Osteoblast (primary cell): ENCODE measurements around the gene SLX9. TPM values are rescaled to one million over a fixed set of nuclear protein-coding genes. Genes with fewer than 3 reads are reported as not detected.

Experiments used
- DNase-seq: peaks from one replicate; pipeline ENCODE4 v3.0.0; 2011; ENCODE audit warnings: low spot score, mixed read lengths; ENCODE audit not compliant: insufficient read length; ENCODE audit errors: missing footprints
- H2AFZ ChIP-seq: 2 replicates; pipeline ENCODE4 v1.6.0; 2011; ENCODE audit warnings: mild to moderate bottlenecking, low read length
- H3K27ac ChIP-seq: 2 replicates; pipeline ENCODE4 v1.5.1; 2011; ENCODE audit warnings: mild to moderate bottlenecking, low read depth, low read length, moderate library complexity
- H3K27me3 ChIP-seq: 2 replicates; pipeline ENCODE4 v1.6.0; 2012; ENCODE audit warnings: mild to moderate bottlenecking, control low read depth, inconsistent platforms, low read length, moderate library complexity; ENCODE audit not compliant: insufficient read depth
- H3K36me3 ChIP-seq: 2 replicates; pipeline ENCODE4 v1.5.1; 2011; ENCODE audit warnings: mild to moderate bottlenecking, low read length, control low read depth, moderate library complexity; ENCODE audit not compliant: insufficient read depth
- H3K4me1 ChIP-seq: 2 replicates; pipeline ENCODE4 v1.5.1; 2011; ENCODE audit warnings: mild to moderate bottlenecking, low read length, control low read depth, moderate library complexity; ENCODE audit not compliant: insufficient read depth
- H3K4me2 ChIP-seq: 2 replicates; pipeline ENCODE4 v1.6.0; 2011; ENCODE audit warnings: mild to moderate bottlenecking, low read length; ENCODE audit not compliant: insufficient read depth
- H3K4me3 ChIP-seq: fragments of 200-600 bp; sonication (generic); 3 replicates; pipeline ENCODE4 v1.5.1; 2012; ENCODE audit warnings: mild to moderate bottlenecking, low read length, inconsistent platforms; ENCODE audit not compliant: insufficient read depth
- H3K79me2 ChIP-seq: 2 replicates; pipeline ENCODE4 v1.6.0; 2012; ENCODE audit warnings: mild to moderate bottlenecking, low read length, control low read depth, inconsistent platforms; ENCODE audit not compliant: insufficient read depth
- H3K9me3 ChIP-seq: 2 replicates; pipeline ENCODE4 v1.5.1; 2011; ENCODE audit warnings: low read depth, low read length, control low read depth
- H4K20me1 ChIP-seq: 2 replicates; pipeline ENCODE4 v1.6.0; 2012; ENCODE audit warnings: mild to moderate bottlenecking, low read length, control low read depth; ENCODE audit not compliant: insufficient read depth
- total RNA-seq: library from RNA; depleted of rRNA; stranded (reverse); fragments of >200 nt; gene quantifications from 2 replicates; pipeline ENCODE4 v1.2.3, GENCODE V29; 2012
- TF ChIP-seq, protein P1 (sequence below): IDR thresholded peaks from 2 replicates; pipeline ENCODE4 v1.5.1; 2011; ENCODE audit warnings: mild to moderate bottlenecking, low read depth, low read length, moderate library complexity; ENCODE audit errors: extremely low read depth

The SLX9 gene
- total RNA-seq, 1 donor = 9.4 TPM

DNA sequence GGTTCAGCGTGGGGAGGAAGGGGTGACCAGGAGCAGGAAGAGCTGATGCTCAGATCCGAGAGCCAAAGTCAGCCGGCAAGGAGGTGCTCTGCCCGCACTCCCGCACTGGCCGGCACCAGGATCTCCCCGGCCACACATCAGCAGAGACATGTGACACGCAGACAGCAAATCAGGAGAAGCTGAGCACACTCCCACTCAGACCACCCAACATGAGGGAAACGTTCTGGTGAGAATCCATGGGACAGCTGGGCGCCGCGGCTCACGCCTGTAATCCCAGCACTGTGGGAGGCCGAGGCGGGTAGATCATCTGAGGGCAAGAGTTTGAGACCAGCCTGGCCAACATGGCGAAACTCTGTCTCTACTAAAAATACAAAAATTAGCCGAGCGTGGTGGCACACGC is 47.7 kb upstream of the SLX9 start:
- TF ChIP-seq, protein P1, sequence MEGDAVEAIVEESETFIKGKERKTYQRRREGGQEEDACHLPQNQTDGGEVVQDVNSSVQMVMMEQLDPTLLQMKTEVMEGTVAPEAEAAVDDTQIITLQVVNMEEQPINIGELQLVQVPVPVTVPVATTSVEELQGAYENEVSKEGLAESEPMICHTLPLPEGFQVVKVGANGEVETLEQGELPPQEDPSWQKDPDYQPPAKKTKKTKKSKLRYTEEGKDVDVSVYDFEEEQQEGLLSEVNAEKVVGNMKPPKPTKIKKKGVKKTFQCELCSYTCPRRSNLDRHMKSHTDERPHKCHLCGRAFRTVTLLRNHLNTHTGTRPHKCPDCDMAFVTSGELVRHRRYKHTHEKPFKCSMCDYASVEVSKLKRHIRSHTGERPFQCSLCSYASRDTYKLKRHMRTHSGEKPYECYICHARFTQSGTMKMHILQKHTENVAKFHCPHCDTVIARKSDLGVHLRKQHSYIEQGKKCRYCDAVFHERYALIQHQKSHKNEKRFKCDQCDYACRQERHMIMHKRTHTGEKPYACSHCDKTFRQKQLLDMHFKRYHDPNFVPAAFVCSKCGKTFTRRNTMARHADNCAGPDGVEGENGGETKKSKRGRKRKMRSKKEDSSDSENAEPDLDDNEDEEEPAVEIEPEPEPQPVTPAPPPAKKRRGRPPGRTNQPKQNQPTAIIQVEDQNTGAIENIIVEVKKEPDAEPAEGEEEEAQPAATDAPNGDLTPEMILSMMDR = no peak
- Histone ChIP-seq H3K4me2 (no peak overlapping the region), H2AFZ (no peak overlapping the region), H3K27ac (no peak overlapping the region), H3K36me3 (no peaks in the 10 kb centered on the region), H3K4me3 (no peak overlapping the region), H3K79me2 (no peaks in the 10 kb centered on the region), H3K27me3 (peaks cover 7% of the 10 kb centered on the region), H4K20me1 (no peaks in the 10 kb centered on the region), H3K9me3 (no peaks in the 10 kb centered on the region), H3K4me1 (no peaks in the 10 kb centered on the region)
- no peak for DNase-seq

DNA sequence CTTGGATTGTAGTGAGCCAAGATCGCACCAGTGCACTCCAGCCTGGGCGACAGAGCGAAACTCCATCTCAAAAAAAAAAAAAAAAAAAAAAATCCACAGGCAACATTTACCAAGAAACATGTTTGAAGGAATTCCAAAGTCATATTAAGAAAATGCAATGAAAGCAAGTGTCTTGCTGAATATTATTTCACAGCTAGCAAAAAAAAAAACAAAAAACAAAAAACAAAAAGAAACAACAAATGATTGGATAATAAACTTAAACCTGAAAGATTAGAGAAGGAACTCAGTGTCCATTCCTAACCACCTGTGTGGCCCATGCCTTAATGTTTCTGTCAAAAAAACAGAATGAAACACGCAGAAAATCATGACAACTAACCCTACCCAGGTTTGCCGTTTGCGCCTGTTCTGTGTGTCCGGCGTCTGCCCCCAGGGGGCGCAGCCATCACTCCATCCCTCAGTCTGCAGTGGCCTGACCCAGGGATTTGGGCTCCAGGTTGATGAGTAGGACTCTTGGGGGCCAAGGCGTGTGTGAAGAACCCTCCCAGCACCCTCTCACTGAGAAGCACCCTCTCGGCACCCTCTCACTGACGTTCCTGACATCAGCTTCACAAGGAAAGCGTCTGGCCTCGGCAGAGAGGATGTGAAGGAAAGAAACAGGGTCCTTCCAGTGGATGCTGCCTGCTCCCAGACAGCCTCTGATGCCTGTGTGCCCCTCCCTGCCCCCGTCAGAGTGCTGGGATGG is 47.1 kb upstream of the SLX9 start:
- Histone ChIP-seq H3K27me3 (peaks cover 7% of the 10 kb centered on the region), H3K9me3 (no peaks in the 10 kb centered on the region), H3K79me2 (no peaks in the 10 kb centered on the region), H3K36me3 (no peaks in the 10 kb centered on the region), H3K27ac (no peak overlapping the region), H3K4me1 (no peaks in the 10 kb centered on the region), H2AFZ (no peak overlapping the region), H3K4me3 (no peak overlapping the region), H4K20me1 (no peaks in the 10 kb centered on the region), H3K4me2 (no peak overlapping the region)
- DNase-seq = peak; percentile 97
- TF ChIP-seq, protein P1 = peak; percentile 91

DNA sequence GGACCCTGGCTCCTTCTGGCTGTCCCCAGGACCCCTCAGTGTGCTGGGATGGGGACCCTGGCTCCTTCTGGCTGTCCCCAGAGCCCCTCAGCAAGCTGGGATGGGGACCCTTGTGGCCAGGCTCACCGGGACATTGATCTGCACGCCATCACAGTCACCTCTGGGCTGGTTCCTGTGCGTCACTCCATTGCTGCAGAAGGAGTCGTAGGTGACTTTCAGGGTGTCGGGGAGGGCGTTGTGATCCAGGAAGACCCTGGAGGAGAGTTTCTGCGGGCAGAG is 46.6 kb upstream of the SLX9 start:
- Histone ChIP-seq H4K20me1 (no peaks in the 10 kb centered on the region), H3K27me3 (peaks cover 7% of the 10 kb centered on the region), H3K36me3 (no peaks in the 10 kb centered on the region), H3K4me2 (no peak overlapping the region), H2AFZ (no peak overlapping the region), H3K4me3 (no peak overlapping the region), H3K79me2 (no peaks in the 10 kb centered on the region), H3K27ac (no peak overlapping the region), H3K4me1 (no peaks in the 10 kb centered on the region), H3K9me3 (no peaks in the 10 kb centered on the region)
- TF ChIP-seq, protein P1 = no peak
- no peak for DNase-seq

DNA sequence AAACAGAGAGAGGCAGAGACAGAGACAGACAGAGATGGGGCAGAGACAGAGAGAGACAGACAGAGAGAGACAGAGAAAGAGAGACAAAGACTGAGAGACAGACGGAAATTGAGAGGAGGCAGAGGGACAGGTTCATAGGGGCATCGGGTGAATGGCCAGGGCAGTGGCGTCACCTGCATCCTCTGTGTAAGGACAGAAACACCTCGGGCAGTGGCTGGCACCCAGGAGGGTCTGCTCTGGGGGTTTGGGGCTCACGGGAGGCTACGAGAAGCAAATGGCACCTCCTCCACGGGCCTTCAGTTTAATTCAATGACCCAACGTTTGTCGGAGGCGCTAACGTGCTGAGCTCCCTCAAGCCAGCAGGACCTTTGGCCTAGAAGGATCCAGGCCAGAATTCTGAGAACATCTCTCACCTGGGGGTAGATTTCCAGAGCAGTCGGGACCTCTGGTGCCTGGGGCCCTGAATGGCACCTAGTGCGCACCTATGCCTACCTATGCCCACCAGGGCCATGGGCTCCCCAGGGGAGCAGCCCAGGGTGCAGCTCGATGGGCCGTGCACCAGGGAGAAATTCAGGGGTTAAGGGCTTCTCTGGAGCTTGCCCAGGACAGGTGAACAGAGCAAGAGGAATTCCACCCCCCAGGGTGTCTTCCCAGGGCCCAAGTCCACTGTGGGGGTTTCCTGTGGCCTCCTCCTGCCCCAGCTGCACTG is 45.7 kb upstream of the SLX9 start:
- Histone ChIP-seq H3K4me2 (no peak overlapping the region), H3K27me3 (peaks cover 7% of the 10 kb centered on the region), H3K79me2 (no peaks in the 10 kb centered on the region), H3K4me1 (no peaks in the 10 kb centered on the region), H3K36me3 (no peaks in the 10 kb centered on the region), H3K27ac (no peak overlapping the region), H4K20me1 (no peaks in the 10 kb centered on the region), H3K9me3 (no peaks in the 10 kb centered on the region), H2AFZ (no peak overlapping the region), H3K4me3 (no peak overlapping the region)
- no peak for DNase-seq
- TF ChIP-seq, protein P1 = no peak
